Natural killer cell treated with Interleukin-12 subunit alpha and Interleukin-12 subunit beta and Interleukin-15 and Interleukin-18, amount 100 ng/mL, for 72 hours (primary cell): ENCODE results near the gene SYPL1. TPM values are rescaled to one million over a fixed set of nuclear protein-coding genes. Genes with fewer than 3 reads are reported as not detected.
"Not testable (repeated sequence)": the region's sequence is repeated elsewhere in the genome, so short reads cannot be mapped to it uniquely, and the experiment has no call there.

Experiments
- ATAC-seq, 2 donors: fragments of 150-1000 bp; cut with Tn5 transposase in 1 of 2; sonication (Bioruptor Pico), chemical (Tn5 transposase) in 1 of 2; 2 replicates each; pipeline ENCODE4 v1.10.0; 2021
- DNase-seq: peaks from one replicate; pipeline ENCODE4 v3.0.0; 2022; ENCODE audit warnings: low spot score
- H3K27ac Mint-ChIP-seq, 2 donors: 1 replicate in 1 of 2; 2 replicates in 1 of 2; pipeline ENCODE4 v1.8.0; 2022; ENCODE audit warnings: mixed read lengths in 2 of 2, mild to moderate bottlenecking in 1 of 2, moderate library complexity in 1 of 2
- H3K27me3 Mint-ChIP-seq, 2 donors: 1 replicate in 1 of 2; 2 replicates in 1 of 2; pipeline ENCODE4 v1.8.0; 2022; ENCODE audit warnings: mixed read lengths in 2 of 2
- H3K36me3 Mint-ChIP-seq: one replicate; pipeline ENCODE4 v1.8.0; 2022; ENCODE audit warnings: mixed read lengths
- H3K4me1 Mint-ChIP-seq, 2 donors: 1 replicate in 1 of 2; 2 replicates in 1 of 2; pipeline ENCODE4 v1.8.0; 2022; ENCODE audit warnings: low read depth in 2 of 2, mixed read lengths in 2 of 2, mild to moderate bottlenecking in 1 of 2
- H3K4me3 Mint-ChIP-seq: one replicate; pipeline ENCODE4 v1.8.0; 2022; ENCODE audit warnings: mixed read lengths
- H3K9me3 Mint-ChIP-seq: 2 replicates; pipeline ENCODE4 v1.8.0; 2022; ENCODE audit warnings: mixed read lengths
- total RNA-seq, 2 donors: library from RNA; stranded (reverse); gene quantifications; one replicate each; pipeline ENCODE4 v1.2.3, GENCODE V29; 2022

The SYPL1 gene
- total RNA-seq, result 10 to 100 TPM; 11.7 to 19.8 TPM

DNA sequence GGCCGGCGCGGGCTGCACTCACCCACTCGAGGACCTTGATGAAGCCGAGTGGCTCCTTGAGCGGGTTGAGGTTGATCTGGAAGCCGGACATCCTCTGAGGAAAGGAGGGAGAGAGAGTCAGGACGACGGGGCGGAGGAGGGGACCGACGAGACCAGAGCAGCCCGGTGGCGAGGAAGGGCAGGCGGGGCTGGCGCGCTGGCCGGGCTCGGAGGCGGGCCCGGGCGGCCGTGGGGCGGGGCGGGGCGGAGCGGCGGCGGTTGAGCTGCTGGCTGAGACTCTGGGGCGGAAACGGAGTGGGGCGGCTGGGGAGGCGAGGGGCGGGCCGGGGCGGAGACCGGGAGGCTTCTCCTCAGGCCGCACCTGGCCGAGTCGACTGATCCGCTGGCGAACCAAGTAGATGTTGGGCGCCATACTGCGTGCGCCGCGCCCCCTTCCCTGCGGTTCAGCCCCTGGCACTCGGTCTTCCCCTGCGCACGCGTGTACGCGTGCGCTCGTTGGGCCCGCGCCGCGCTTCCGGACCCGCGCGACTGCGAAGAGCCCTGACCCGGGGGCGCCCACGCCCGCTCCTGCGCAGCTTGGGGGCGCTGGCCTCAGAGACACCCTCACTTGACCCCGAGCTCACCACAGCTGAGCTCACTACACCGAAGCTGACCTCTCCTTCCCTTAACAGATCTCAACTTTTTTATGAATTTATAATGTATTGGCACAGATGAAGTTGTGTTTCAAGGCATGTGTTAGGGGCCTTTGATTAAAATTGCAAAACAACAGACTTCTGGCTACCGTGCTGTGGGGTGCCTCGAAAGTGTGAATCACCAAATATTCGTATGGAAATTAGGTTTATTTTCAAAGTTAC lies at the start of gene SYPL1:
Gene SYPL1, minus strand, starts transcription at position 195 of the 854 bp plus-strand sequence. Its CDS starts 104 bp downstream, at position 91.
- Mint-ChIP-seq H3K27me3 (peaks cover 21 to 28% of the 10 kb centered on the region in 2 donors), H3K4me3 (peak within 1 kb of the TSS; percentile 88), H3K27ac (peak within 1 kb of the TSS; percentile 72 to 83), H3K9me3 (no peaks in the 10 kb centered on the region), H3K36me3 (no peaks in the 10 kb centered on the region), H3K4me1 (peaks cover 28 to 37% of the 10 kb centered on the region in 2 donors)
- peak; percentile 91 for DNase-seq
- ATAC-seq, result peak; percentile 96

DNA sequence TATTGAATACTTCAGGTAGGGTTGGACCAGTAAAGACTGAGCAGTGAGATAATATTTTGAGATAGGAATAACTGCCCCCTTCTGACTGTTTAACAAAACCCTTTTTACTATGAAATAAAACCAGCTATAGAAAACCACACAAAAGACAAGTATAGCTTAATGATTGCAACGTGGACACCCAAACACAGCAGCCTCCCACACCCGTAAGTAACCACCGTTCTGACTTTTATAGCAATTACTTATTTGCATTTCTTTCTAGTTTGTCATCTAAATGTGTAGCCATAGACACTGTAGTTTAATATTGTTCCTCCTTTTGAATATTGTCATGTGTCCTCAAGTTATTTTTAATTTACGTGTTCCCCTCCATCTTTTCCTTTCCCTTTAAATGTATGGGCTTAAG lies 42.9 kb upstream of the SYPL1 start:
- DNase-seq (no peak), ATAC-seq (no peak)
- H3K27me3 Mint-ChIP-seq, result peaks cover 28 to 61% of the 10 kb centered on the region in 2 donors
- no peak overlapping the region for H3K4me3 Mint-ChIP-seq
- no peaks in the 10 kb centered on the region for H3K9me3 Mint-ChIP-seq
- H3K27ac Mint-ChIP-seq, result no peak overlapping the region
- peaks cover 0 to 3% of the 10 kb centered on the region in 2 donors for H3K4me1 Mint-ChIP-seq
- no peaks in the 10 kb centered on the region for H3K36me3 Mint-ChIP-seq

DNA sequence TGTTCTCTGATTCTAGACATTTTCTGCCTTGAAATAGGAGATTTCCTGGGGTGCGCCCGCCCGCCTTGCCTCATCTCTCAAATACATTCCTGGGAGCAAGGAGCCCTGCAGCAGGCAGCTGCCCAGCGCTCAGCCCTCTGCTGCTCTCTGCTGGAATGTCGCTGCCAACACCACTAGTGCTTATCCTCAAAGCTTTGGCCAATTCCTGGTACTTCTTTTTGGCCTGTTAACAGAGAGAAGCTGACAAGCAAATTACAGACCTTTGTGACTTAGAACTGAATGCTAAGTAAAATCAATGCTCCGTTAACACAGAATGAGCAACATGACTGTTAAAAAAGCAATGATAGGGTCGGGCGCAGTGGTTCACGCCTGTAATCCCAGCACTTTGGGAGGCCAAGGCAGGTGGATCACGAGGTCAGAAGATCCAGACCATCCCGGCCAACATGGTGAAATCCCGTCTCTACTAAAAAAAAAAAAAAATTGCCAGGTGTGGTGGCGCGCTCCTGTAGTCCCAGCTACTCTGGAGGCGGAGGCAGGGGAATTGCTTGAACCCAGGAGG lies 41.9 kb upstream of the SYPL1 start:
- peaks cover 0 to 3% of the 10 kb centered on the region in 2 donors for H3K4me1 Mint-ChIP-seq
- H3K27ac Mint-ChIP-seq, result no peak overlapping the region

DNA sequence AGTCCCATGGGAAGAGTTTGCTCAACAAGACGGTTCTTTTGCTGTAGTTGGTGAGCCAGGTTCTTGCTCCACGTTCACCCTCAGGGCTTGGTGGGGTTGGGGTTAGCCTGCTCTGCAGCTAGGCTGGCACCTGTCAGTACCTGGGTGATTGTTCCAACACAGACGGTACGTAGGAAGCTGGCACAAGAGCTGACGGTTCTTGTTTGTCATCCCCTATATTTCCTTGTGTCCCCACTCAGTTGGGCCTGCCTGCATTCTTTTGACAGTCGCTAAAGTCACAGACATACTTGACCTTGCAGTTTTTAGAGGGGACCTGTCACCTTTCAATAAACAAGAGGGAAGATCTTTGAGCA lies 40.2 kb upstream of the SYPL1 start:
- no peak overlapping the region for H3K4me3 Mint-ChIP-seq
- no peak for DNase-seq
- peaks cover 0 to 3% of the 10 kb centered on the region in 2 donors for H3K4me1 Mint-ChIP-seq
- H3K36me3 Mint-ChIP-seq, result no peaks in the 10 kb centered on the region
- H3K27me3 Mint-ChIP-seq, result peaks cover 26 to 47% of the 10 kb centered on the region in 2 donors
- no peaks in the 10 kb centered on the region for H3K9me3 Mint-ChIP-seq
- no peak for ATAC-seq
- no peak overlapping the region for H3K27ac Mint-ChIP-seq

More for the DNA sequence above, 41.9 kb upstream of the SYPL1 start:
- no peaks in the 10 kb centered on the region for H3K9me3 Mint-ChIP-seq
- peaks cover 28 to 52% of the 10 kb centered on the region in 2 donors for H3K27me3 Mint-ChIP-seq
- ATAC-seq (peak; percentile 77 to 84), DNase-seq (peak; percentile 73)
- no peaks in the 10 kb centered on the region for H3K36me3 Mint-ChIP-seq
- no peak overlapping the region for H3K4me3 Mint-ChIP-seq

DNA sequence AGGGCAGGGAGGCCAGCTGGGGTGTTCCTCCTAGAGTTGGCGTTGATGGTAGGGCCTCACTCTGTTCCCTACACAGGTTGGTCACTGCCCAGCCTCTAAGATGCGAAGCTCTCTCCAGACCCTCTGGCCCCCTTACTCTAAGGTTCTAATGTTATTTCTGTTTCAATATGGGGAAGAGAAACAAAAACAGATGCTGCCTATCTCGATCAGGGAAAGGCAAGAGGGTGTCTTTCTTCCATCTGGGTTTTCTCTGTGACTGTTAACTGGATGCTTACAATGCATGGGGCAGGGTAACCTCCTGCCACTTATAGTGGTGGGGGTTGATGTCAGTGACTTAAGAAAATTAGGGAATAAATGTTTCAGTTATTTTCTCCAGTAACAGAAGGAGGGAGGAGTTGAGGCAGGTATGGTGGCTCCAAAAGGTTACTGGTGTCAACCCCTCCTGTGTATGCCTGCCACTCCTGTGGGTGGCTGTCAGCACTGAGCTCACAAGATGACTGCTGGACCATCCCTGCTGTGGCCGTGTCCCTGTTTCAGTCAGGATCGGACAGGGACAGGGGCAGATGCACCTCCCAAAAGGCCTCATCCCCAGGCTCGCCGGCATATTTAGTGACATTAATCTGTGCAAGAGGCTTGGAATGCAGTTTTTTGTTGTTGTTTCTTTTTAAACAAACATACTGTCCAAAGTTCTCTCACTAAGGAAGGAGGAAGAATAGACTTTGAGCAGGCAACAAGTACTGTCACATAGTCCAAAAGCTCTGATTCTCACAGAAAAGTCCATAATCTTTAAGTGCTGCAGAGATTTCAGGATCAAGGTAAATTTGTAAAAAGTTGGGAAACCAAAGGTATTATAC lies 39.6 kb upstream of the SYPL1 start:
- no peak for ATAC-seq
- peaks cover 23 to 42% of the 10 kb centered on the region in 2 donors for H3K27me3 Mint-ChIP-seq

DNA sequence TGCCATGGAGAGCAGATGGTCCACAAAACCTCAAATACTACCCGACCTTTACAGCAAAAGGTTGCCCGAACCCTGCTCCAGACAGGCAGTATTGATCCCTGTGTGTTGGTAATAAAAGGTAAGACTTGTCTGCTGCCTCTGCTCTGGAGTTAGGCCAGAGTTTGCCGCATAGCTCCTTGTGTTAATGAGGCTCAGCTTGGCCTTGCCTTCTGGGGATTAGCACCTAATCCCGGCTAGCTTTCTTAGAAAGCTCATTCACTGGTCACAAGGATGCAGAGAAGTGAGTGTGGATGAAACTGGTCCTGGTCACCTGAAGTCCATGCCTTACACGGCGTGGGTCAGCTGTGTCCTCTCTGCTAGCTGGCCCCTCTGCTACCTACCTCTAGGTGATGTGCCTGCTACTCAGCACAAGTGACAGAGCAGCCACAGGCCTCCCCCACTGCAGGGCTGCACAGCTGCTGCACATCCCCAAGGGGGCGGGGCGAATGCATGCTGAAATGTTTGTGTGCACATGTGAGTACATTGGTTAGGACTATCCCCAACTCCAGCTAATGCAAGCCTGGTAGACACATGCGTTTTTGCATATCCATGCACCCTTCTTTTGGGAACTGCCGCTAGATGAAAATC lies 31.7 kb upstream of the SYPL1 start:
- ATAC-seq, result peak in 1 of 2 donors; percentile 9
- Mint-ChIP-seq H3K9me3 (no peaks in the 10 kb centered on the region), H3K27ac (no peak overlapping the region), H3K4me1 (no peaks in the 10 kb centered on the region), H3K27me3 (peaks cover 12 to 19% of the 10 kb centered on the region in 2 donors), H3K36me3 (no peaks in the 10 kb centered on the region), H3K4me3 (no peak overlapping the region)
- no peak for DNase-seq

More for the DNA sequence above, 39.6 kb upstream of the SYPL1 start:
- no peak overlapping the region for H3K4me3 Mint-ChIP-seq
- no peaks in the 10 kb centered on the region for H3K36me3 Mint-ChIP-seq
- H3K27ac Mint-ChIP-seq, result no peak overlapping the region
- peaks cover 0 to 3% of the 10 kb centered on the region in 2 donors for H3K4me1 Mint-ChIP-seq
- no peak for DNase-seq
- no peaks in the 10 kb centered on the region for H3K9me3 Mint-ChIP-seq

DNA sequence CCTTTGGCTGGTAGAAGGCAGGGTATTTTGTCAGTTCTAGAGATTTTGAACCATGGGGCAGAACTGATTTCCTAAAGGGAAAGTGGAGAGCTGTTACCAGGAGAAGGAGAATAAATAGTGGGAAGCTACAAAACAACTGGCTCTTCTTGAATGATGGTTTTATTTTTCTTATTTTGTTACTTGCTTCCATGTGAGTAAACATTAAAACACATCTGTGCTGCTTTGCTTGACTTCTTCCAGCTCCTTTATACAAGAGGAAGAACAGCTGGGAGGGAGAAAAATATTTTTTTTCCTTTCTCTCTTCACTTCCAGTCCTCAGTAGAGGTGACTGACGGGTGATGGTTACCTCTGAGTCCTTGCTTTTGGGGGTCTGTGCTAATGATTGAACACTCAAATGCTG lies 30.0 kb upstream of the SYPL1 start:
- no peak for ATAC-seq

DNA sequence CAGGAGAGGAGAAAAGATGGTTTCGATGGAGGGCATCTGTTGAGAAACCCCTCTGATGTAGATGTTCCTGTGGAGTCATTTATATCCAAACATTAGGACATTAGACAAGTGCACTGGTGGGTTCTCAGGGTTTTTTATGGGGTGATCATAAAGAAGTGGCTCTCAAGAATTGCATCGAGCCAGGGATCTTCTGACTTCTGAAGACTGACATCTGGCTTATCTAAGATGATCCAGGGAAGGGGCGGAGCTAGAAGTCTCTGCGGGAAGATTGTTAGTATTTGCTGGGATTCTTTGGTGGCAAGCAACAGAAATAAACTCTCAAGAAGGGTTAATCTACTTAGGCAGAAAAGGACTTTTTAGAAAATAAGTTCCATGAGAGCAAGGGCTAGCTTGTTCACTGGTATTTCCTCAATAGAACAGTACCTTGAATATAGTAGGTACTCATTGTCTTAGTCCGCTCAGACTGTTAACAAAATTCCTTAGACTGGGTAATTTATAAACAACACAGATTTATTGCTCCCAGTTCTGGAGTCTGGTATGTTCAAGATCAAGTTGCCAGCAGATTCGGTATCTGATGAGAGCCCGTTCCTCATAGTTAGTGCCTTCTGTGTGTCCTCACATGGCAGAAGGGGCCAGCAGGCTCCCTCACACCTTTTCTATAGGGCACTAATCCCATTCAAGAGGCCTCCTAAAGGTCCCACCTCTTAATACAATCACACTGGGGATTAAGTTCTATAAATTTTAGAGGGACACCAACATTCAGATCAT lies 28.5 kb upstream of the SYPL1 start:
- Mint-ChIP-seq H3K27ac (no peak overlapping the region), H3K27me3 (peaks cover 11 to 14% of the 10 kb centered on the region in 2 donors), H3K4me1 (no peaks in the 10 kb centered on the region), H3K4me3 (no peak overlapping the region), H3K36me3 (no peaks in the 10 kb centered on the region), H3K9me3 (no peaks in the 10 kb centered on the region)
- DNase-seq (no peak), ATAC-seq (no peak)

More for the DNA sequence above, 30.0 kb upstream of the SYPL1 start:
- Mint-ChIP-seq H3K4me1 (no peaks in the 10 kb centered on the region), H3K36me3 (no peaks in the 10 kb centered on the region), H3K4me3 (no peak overlapping the region), H3K9me3 (no peaks in the 10 kb centered on the region), H3K27me3 (peaks cover 11 to 12% of the 10 kb centered on the region in 2 donors), H3K27ac (no peak overlapping the region)
- DNase-seq, result no peak

DNA sequence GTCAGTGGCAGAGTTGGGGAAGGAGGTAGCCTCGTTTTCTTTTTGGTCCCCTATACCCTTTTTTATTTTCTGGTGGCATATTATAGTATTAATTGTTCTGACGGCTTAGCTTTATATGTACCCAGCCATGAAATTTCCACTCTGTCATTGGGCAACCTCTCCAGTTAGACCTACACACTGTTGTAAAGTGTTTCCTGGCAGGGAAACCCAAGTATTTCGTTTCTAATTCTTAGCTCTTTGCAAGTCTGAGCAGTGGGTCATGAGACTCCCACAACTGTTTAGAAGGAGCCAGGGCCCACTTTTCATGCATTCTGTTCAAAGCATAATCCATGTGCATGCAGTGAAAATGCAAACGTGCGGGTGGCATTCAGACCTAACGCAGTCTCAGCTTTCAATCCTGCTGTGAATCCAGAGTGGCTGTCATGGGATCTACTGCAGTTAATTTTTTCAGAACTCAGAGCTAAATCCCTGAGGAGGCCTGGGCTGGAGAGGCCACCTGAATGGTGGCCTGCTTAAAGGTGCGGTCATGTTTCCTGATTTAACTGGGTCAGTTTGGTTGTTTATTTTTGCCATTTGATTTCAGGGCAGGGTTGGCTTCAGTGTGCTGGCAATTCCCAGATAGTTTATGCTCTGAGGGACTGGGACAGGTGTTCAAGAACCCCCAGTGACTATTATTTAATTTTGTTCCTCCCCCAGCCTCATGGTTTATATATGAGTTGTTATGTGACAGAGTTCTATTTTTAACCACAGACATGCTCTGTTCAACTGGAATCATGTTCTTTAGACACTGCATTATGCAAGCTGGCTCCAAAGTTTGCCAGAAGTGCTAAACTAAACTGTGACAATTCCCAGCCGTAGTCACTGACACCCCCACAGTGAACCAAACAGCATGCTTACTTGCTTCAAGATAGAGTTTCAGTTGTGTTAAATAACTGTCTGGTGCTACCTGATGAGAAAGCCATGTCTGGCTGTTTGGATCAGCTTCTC lies 27.4 kb upstream of the SYPL1 start:
- Mint-ChIP-seq H3K4me3 (no peak overlapping the region), H3K9me3 (no peaks in the 10 kb centered on the region), H3K27me3 (peaks cover 11 to 14% of the 10 kb centered on the region in 2 donors), H3K4me1 (no peaks in the 10 kb centered on the region), H3K36me3 (no peaks in the 10 kb centered on the region), H3K27ac (no peak overlapping the region)
- ATAC-seq (no peak), DNase-seq (no peak)

DNA sequence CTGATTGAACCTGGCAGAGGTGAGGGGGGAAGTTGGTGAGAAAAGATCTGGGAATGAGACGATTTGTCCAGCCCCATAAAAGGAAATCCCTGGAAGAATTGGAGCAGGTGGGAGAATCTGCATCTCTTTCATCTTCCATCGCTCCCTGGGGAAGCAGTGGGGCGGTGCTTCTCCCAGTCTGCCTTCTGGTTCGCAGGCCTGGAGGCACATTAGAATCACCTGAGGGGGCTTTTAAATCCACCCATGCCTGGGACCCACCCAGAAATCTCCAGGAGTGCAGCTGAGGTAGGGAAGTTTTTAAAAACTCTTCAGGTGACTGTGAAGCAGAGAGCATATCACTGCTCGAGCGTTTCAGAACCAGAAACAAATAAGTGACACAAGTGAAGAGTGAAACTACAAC lies 26.7 kb upstream of the SYPL1 start:
- ATAC-seq (no peak), DNase-seq (no peak)
- Mint-ChIP-seq H3K9me3 (no peaks in the 10 kb centered on the region), H3K27ac (no peak overlapping the region), H3K4me3 (no peak overlapping the region), H3K4me1 (no peaks in the 10 kb centered on the region), H3K27me3 (peaks cover 11 to 14% of the 10 kb centered on the region in 2 donors), H3K36me3 (no peaks in the 10 kb centered on the region)

DNA sequence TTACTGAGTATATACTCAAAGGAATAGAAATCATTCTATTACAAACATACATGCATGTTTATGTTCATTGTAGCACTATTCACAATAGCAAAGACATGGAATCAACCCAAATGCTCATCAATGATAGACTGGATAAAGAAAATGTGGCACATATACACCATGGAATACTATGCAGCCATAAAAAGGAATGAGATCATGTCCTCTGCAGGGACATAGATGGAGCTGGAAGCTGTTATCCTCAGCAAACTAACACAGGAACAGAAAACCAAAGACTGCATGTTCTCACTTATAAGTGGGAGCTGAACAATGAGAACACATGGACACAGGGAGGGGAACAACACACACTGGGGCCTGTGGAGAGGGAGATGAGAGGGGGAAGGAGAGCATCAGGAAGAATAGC lies 26.1 kb upstream of the SYPL1 start:
- not testable (repeated sequence) for ATAC-seq, H3K9me3 Mint-ChIP-seq
- peaks cover 13 to 16% of the 10 kb centered on the region in 2 donors for H3K27me3 Mint-ChIP-seq

DNA sequence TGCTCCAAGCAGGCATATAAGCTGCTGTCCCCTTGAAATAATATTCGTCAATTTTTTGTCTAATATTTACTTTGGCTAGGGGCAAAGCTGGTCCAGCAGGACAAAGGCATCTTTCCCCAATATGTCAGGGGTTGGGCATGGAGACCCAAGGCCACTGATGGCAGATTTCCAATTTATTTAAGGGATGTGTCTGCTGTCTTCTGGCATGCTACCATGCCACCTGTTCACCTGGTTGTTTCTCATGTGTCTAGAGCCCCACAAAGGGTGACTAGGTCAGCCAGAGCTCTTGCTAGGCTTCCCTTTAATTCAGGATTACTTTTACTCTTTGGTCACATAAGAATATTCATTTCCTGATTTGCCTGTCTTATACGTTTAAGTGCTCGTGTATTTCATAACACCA lies 22.1 kb upstream of the SYPL1 start:
- Mint-ChIP-seq H3K27me3 (peaks cover 12 to 22% of the 10 kb centered on the region in 2 donors), H3K4me3 (no peak overlapping the region), H3K27ac (no peak overlapping the region), H3K36me3 (no peaks in the 10 kb centered on the region), H3K9me3 (no peaks in the 10 kb centered on the region), H3K4me1 (no peaks in the 10 kb centered on the region)
- no peak for DNase-seq
- no peak for ATAC-seq

More for the DNA sequence above, 26.1 kb upstream of the SYPL1 start:
- not testable (repeated sequence) for H3K27ac Mint-ChIP-seq, H3K4me3 Mint-ChIP-seq, H3K4me1 Mint-ChIP-seq, H3K36me3 Mint-ChIP-seq, DNase-seq
